Astrocyte (in vitro differentiated cells and primary cell): ENCODE data around the gene DNAH14. TPM values are rescaled to one million over a fixed set of nuclear protein-coding genes. Genes with fewer than 3 reads are reported as not detected.

ENCODE experiments used
- DNase-seq: peaks from one replicate; pipeline ENCODE4 v3.0.0-alpha.2; 2010; ENCODE audit warnings: low read depth
- FAIRE-seq: peaks from 2 replicates; lab custom pipeline; 2011; peaks lifted over from hg19 to GRCh38; lab: Jason Lieb, UNC
- H2AFZ ChIP-seq: 2 replicates; pipeline ENCODE4 v1.6.0; 2012; ENCODE audit warnings: low read depth, low read length, inconsistent platforms
- H3K27ac ChIP-seq: 2 replicates; pipeline ENCODE4 v1.5.1; 2011; ENCODE audit warnings: low read depth, low read length, inconsistent platforms
- H3K27me3 ChIP-seq: 2 replicates; pipeline ENCODE4 v1.6.0; 2011; ENCODE audit warnings: low read length, inconsistent platforms; ENCODE audit not compliant: insufficient read depth
- H3K36me3 ChIP-seq: 2 replicates; pipeline ENCODE4 v1.5.1; 2011; ENCODE audit warnings: low read length, inconsistent platforms; ENCODE audit not compliant: insufficient read depth
- H3K4me1 ChIP-seq: 2 replicates; pipeline ENCODE4 v1.5.1; 2011; ENCODE audit warnings: low read length, inconsistent platforms; ENCODE audit not compliant: insufficient read depth
- H3K4me2 ChIP-seq: 2 replicates; pipeline ENCODE4 v1.6.0; 2012; ENCODE audit warnings: low read length, inconsistent platforms
- H3K4me3 ChIP-seq: 2 replicates; pipeline ENCODE4 v1.5.1; 2011; ENCODE audit warnings: low read depth, mild to moderate bottlenecking, low read length, inconsistent platforms; ENCODE audit not compliant: insufficient read depth
- H3K79me2 ChIP-seq: 2 replicates; pipeline ENCODE4 v1.6.0; 2012; ENCODE audit warnings: mild to moderate bottlenecking, low read length, inconsistent platforms; ENCODE audit not compliant: insufficient read depth
- H3K9ac ChIP-seq: 2 replicates; pipeline ENCODE4 v1.6.0; 2012; ENCODE audit warnings: mild to moderate bottlenecking, low read length, inconsistent platforms
- H3K9me3 ChIP-seq: 2 replicates; pipeline ENCODE4 v1.5.1; 2012; ENCODE audit warnings: low read depth, mild to moderate bottlenecking, low read length, inconsistent platforms; ENCODE audit not compliant: insufficient read depth
- H4K20me1 ChIP-seq: 2 replicates; pipeline ENCODE4 v1.6.0; 2012; ENCODE audit warnings: low read length, inconsistent platforms; ENCODE audit not compliant: insufficient read depth
- H3K27ac Mint-ChIP-seq: one replicate; pipeline ENCODE4 v1.8.0; 2021; ENCODE audit warnings: mild to moderate bottlenecking, mixed read lengths; ENCODE audit not compliant: unreplicated experiment
- H3K27me3 Mint-ChIP-seq: one replicate; pipeline ENCODE4 v1.8.0; 2021; ENCODE audit warnings: low read depth, mixed read lengths; ENCODE audit not compliant: unreplicated experiment
- H3K36me3 Mint-ChIP-seq: one replicate; pipeline ENCODE4 v1.8.0; 2021; ENCODE audit warnings: low read depth, mixed read lengths; ENCODE audit not compliant: unreplicated experiment
- H3K4me1 Mint-ChIP-seq: one replicate; pipeline ENCODE4 v1.8.0; 2021; ENCODE audit warnings: low read depth, mixed read lengths; ENCODE audit not compliant: unreplicated experiment
- H3K4me3 Mint-ChIP-seq: one replicate; pipeline ENCODE4 v1.8.0; 2021; ENCODE audit warnings: mild to moderate bottlenecking, moderate library complexity, mixed read lengths; ENCODE audit not compliant: unreplicated experiment
- H3K9me3 Mint-ChIP-seq: one replicate; pipeline ENCODE4 v1.8.0; 2021; ENCODE audit warnings: mild to moderate bottlenecking, mixed read lengths; ENCODE audit not compliant: unreplicated experiment
- CTCF ChIP-seq: IDR thresholded peaks from 2 replicates; pipeline ENCODE4 v1.5.1; 2011; ENCODE audit warnings: low read depth, mild to moderate bottlenecking, inconsistent platforms, low read length, moderate library complexity; ENCODE audit not compliant: insufficient read depth
- EZH2 ChIP-seq: IDR thresholded peaks from 2 replicates; pipeline ENCODE4 v1.6.1; 2012; ENCODE audit warnings: mild to moderate bottlenecking, low read length, inconsistent platforms; ENCODE audit not compliant: insufficient read depth
- total RNA-seq: library from RNA; stranded (reverse); gene quantifications from 2 replicates; pipeline ENCODE4 v1.2.1, GENCODE V29; 2021

The DNAH14 gene
- total RNA-seq, 1 donor from 2014 or later = 21.2 TPM

GRCh38 chr1:225242611-225243010 lies 313.1 kb downstream of the DNAH14 start:
- Histone ChIP-seq H4K20me1 (no peaks in the 10 kb centered on the region), H3K36me3 (no peaks in the 10 kb centered on the region), H3K27me3 (no peaks in the 10 kb centered on the region), H3K9me3 (no peaks in the 10 kb centered on the region), H3K4me1 (no peaks in the 10 kb centered on the region), H2AFZ (no peak overlapping the region), H3K4me2 (no peak overlapping the region), H3K4me3 (no peak overlapping the region), H3K27ac (no peak overlapping the region), H3K79me2 (no peaks in the 10 kb centered on the region), H3K9ac (no peak overlapping the region)
- TF ChIP-seq CTCF = no peak
- no peak for TF ChIP-seq EZH2
- Mint-ChIP-seq H3K36me3 (peaks cover 3% of the 10 kb centered on the region), H3K27ac (no peak overlapping the region), H3K4me3 (no peak overlapping the region), H3K4me1 (no peaks in the 10 kb centered on the region), H3K9me3 (peaks cover 3% of the 10 kb centered on the region), H3K27me3 (no peaks in the 10 kb centered on the region)
- DNase-seq (no peak), FAIRE-seq (no peak)

GRCh38 chr1:225250432-225250831 lies 321.0 kb downstream of the DNAH14 start:
- peaks cover 9% of the 10 kb centered on the region for H3K4me1 ChIP-seq
- H3K36me3 ChIP-seq = no peaks in the 10 kb centered on the region
- H3K27me3 ChIP-seq = no peaks in the 10 kb centered on the region
- FAIRE-seq = no peak
- H3K27ac Mint-ChIP-seq = no peak overlapping the region
- no peaks in the 10 kb centered on the region for H3K27me3 Mint-ChIP-seq
- peaks cover 6% of the 10 kb centered on the region for H3K4me1 Mint-ChIP-seq
- TF ChIP-seq CTCF (no peak), EZH2 (no peak)
- H3K4me2 ChIP-seq = no peak overlapping the region
- no peaks in the 10 kb centered on the region for H4K20me1 ChIP-seq
- no peaks in the 10 kb centered on the region for H3K79me2 ChIP-seq
- no peak overlapping the region for H3K4me3 ChIP-seq
- no peak overlapping the region for H3K9ac ChIP-seq
- H3K4me3 Mint-ChIP-seq = no peak overlapping the region
- H3K36me3 Mint-ChIP-seq = no peaks in the 10 kb centered on the region
- no peak overlapping the region for H2AFZ ChIP-seq
- no peak for DNase-seq
- no peak overlapping the region for H3K27ac ChIP-seq
- no peaks in the 10 kb centered on the region for H3K9me3 Mint-ChIP-seq
- no peaks in the 10 kb centered on the region for H3K9me3 ChIP-seq

- Histone ChIP-seq H3K4me1 (peaks cover 9% of the 10 kb centered on the region), H3K27ac (no peak overlapping the region), H2AFZ (no peak overlapping the region), H3K79me2 (no peaks in the 10 kb centered on the region), H3K27me3 (no peaks in the 10 kb centered on the region), H3K9ac (no peak overlapping the region), H3K4me3 (no peak overlapping the region), H3K9me3 (no peaks in the 10 kb centered on the region), H3K36me3 (no peaks in the 10 kb centered on the region), H4K20me1 (no peaks in the 10 kb centered on the region), H3K4me2 (no peak overlapping the region)
- Mint-ChIP-seq H3K4me3 (no peak overlapping the region), H3K9me3 (no peaks in the 10 kb centered on the region), H3K27me3 (no peaks in the 10 kb centered on the region), H3K4me1 (peaks cover 6% of the 10 kb centered on the region), H3K27ac (no peak overlapping the region), H3K36me3 (no peaks in the 10 kb centered on the region)
- no peak for DNase-seq
- no peak for FAIRE-seq
- no peak for TF ChIP-seq EZH2
- TF ChIP-seq CTCF = no peak
These were observed 323.7 kb downstream of the DNAH14 start for GRCh38 chr1:225253173-225253572.
